K562 (cell line): Measurements from ENCODE around the gene LSM12. TPM values are rescaled to one million over a fixed set of nuclear protein-coding genes. Genes with fewer than 3 reads are reported as not detected.

Experiments
- ARID3A ChIP-seq: IDR thresholded peaks from 2 replicates; pipeline ENCODE4 v1.6.1; 2012; ENCODE audit warnings: low read depth, low read length, improper control_type of control experiment, borderline replicate concordance
- ARNT ChIP-seq, 2 experiments: fragments of 450-650 bp; IDR thresholded peaks; 2 replicates each; pipeline ENCODE4 v1.6.1; 2016; ENCODE audit warnings: mild to moderate bottlenecking in 1 of 2
- CBX8 ChIP-seq: fragments of 200-600 bp; sonication (generic); IDR thresholded peaks from 2 replicates; pipeline ENCODE4 v1.6.1; 2012; ENCODE audit warnings: borderline replicate concordance, mixed run types, low read depth, mild to moderate bottlenecking, moderate library complexity, mixed read lengths, low read length, control low read depth, inconsistent platforms; ENCODE audit not compliant: poor library complexity, severe bottlenecking; ENCODE audit errors: extremely low read depth
- CHD4 ChIP-seq: fragments of 200-600 bp; sonication (generic); IDR thresholded peaks from 3 replicates; pipeline ENCODE4 v1.6.1; 2012; ENCODE audit warnings: low read depth, mild to moderate bottlenecking, mixed read lengths, low read length, inconsistent platforms; ENCODE audit not compliant: insufficient read depth, insufficient replicate concordance, poor library complexity, severe bottlenecking
- CXXC5 ChIP-seq: fragments of 250-450 bp; sonication (Bioruptor Pico); IDR thresholded peaks from 2 replicates; pipeline ENCODE4 v1.8.0; 2022; ENCODE audit warnings: inconsistent platforms, mild to moderate bottlenecking, moderate library complexity
- HNRNPLL ChIP-seq: fragments of 200-400 bp; formaldehyde crosslinking; IDR thresholded peaks from 2 replicates; pipeline ENCODE4 v1.6.1; 2017; ENCODE audit warnings: low read length, low read depth, mild to moderate bottlenecking; ENCODE audit not compliant: poor library complexity, severe bottlenecking
- ID3 ChIP-seq, 2 experiments: fragments of 250-450 bp in 1 of 2; fragments of 450-650 bp in 1 of 2; sonication (Bioruptor Pico) in 1 of 2; IDR thresholded peaks; 2 replicates each; pipeline versions ENCODE4 v1.6.1 to v1.8.0; 2016 to 2021; ENCODE audit warnings: mild to moderate bottlenecking in 2 of 2, moderate library complexity in 2 of 2, missing compliant biosample characterization in 1 of 2, missing genetic modification characterization in 1 of 2
- ILK ChIP-seq: fragments of 450-650 bp; IDR thresholded peaks from 2 replicates; pipeline ENCODE4 v1.6.1; 2016; ENCODE audit warnings: missing genetic modification characterization, low read depth, mild to moderate bottlenecking, missing compliant biosample characterization, moderate library complexity, borderline replicate concordance
- L3MBTL2 ChIP-seq: fragments of 450-650 bp; IDR thresholded peaks from 2 replicates; pipeline ENCODE4 v1.6.1; 2016; ENCODE audit warnings: mild to moderate bottlenecking, moderate library complexity
- MED1 ChIP-seq: sonication (generic); formaldehyde crosslinking; IDR thresholded peaks from 2 replicates; pipeline ENCODE4 v1.8.1; 2023; ENCODE audit warnings: missing genetic modification reagents, borderline replicate concordance
- NFIC ChIP-seq: fragments of 450-650 bp; IDR thresholded peaks from 2 replicates; pipeline ENCODE4 v1.6.1; 2017; ENCODE audit warnings: mild to moderate bottlenecking, inconsistent platforms
- NONO ChIP-seq, 2 experiments: fragments of 200-400 bp in 1 of 2; fragments of 450-650 bp in 1 of 2; formaldehyde crosslinking in 1 of 2; IDR thresholded peaks; 2 replicates each; pipeline ENCODE4 v1.6.1; 2017; ENCODE audit warnings: low read depth in 2 of 2, mild to moderate bottlenecking in 2 of 2, moderate library complexity in 2 of 2, low read length in 1 of 2
- RBM22 ChIP-seq: fragments of 200-400 bp; formaldehyde crosslinking; IDR thresholded peaks from 2 replicates; pipeline ENCODE4 v1.6.1; 2018; ENCODE audit warnings: low read length, low read depth; ENCODE audit not compliant: poor library complexity, severe bottlenecking
- RFX7 ChIP-seq: fragments of 250-450 bp; sonication (Bioruptor Pico); IDR thresholded peaks from 2 replicates; pipeline ENCODE4 v1.5.1; 2021; ENCODE audit warnings: mild to moderate bottlenecking
- SIN3B ChIP-seq: fragments of 450-650 bp; IDR thresholded peaks from 2 replicates; pipeline ENCODE4 v1.6.1; 2017; ENCODE audit warnings: low read depth, mild to moderate bottlenecking, moderate library complexity
- SOX6 ChIP-seq: fragments of 450-650 bp; IDR thresholded peaks from 2 replicates; pipeline ENCODE4 v1.6.1; 2014; ENCODE audit warnings: mild to moderate bottlenecking
- SP2 ChIP-seq: IDR thresholded peaks from 2 replicates; pipeline ENCODE4 v1.6.1; 2011; ENCODE audit warnings: mild to moderate bottlenecking, low read depth, low read length, moderate library complexity; ENCODE audit not compliant: poor library complexity, severe bottlenecking; ENCODE audit errors: extremely low read depth
- U2AF2 ChIP-seq: fragments of 200-400 bp; formaldehyde crosslinking; optimal IDR thresholded peaks from 2 replicates; pipeline ENCODE3; 2017; ENCODE audit warnings: low read depth, mild to moderate bottlenecking, low read length
- ZBTB1 ChIP-seq: sonication (generic); formaldehyde crosslinking; IDR thresholded peaks from 2 replicates; pipeline ENCODE4 v1.8.1; 2023; ENCODE audit warnings: missing genetic modification reagents, low read depth, mild to moderate bottlenecking, borderline replicate concordance
- ZBTB8A ChIP-seq: fragments of 450-650 bp; IDR thresholded peaks from 2 replicates; pipeline ENCODE4 v1.6.1; 2018; ENCODE audit warnings: mild to moderate bottlenecking, moderate library complexity; ENCODE audit not compliant: partially characterized antibody
- ZFP30 ChIP-seq: fragments of 250-450 bp; sonication (Bioruptor Pico); IDR thresholded peaks from 2 replicates; pipeline ENCODE4 v1.8.0; 2022; ENCODE audit warnings: moderate library complexity, mild to moderate bottlenecking, inconsistent platforms, borderline replicate concordance
- ZNF174 ChIP-seq: fragments of 250-450 bp; sonication (Bioruptor Pico); IDR thresholded peaks from 2 replicates; pipeline ENCODE4 v1.4.0; 2020; ENCODE audit warnings: mild to moderate bottlenecking
- ZNF184 ChIP-seq: sonication (generic); formaldehyde crosslinking; IDR thresholded peaks from 2 replicates; pipeline ENCODE4 v1.5.0; 2020; ENCODE audit warnings: missing genetic modification reagents
- ZSCAN29 ChIP-seq: fragments of 450-650 bp; IDR thresholded peaks from 2 replicates; pipeline ENCODE4 v1.6.1; 2017
- polyA plus RNA-seq, 8 experiments: library from polyadenylated mRNA; depleted of rRNA in 4 of 8; stranded (reverse) in 5 of 8; unstranded in 3 of 8; fragments of >200 nt; fragmentation: Nextera tagmentation in 2 of 8; fragmentation: Illumina TruSeq in 1 of 8; extraction: Ambion mirVana in 2 of 8; extraction: Trizol in 1 of 8; gene quantifications; 2 replicates each; pipeline versions ENCODE4 v1.2.1 to v1.2.3, GENCODE V29; 2011 to 2014; ENCODE audit warnings: inconsistent platforms in 1 of 8, missing spikeins in 1 of 8
- total RNA-seq, 7 experiments: library from RNA; depleted of rRNA in 6 of 7; stranded (reverse); fragments of >200 nt in 6 of 7; fragmentation: Illumina TruSeq in 2 of 7; extraction: Trizol in 2 of 7; gene quantifications; 2 replicates each; pipeline versions ENCODE4 v1.2.1 to v1.2.3, GENCODE V29; 2011 to 2021; ENCODE audit warnings: low replicate concordance in 1 of 7

The LSM12 gene
- total and polyA plus RNA-seq, 9 of the 15 experiments (the other 6 are each of a cell fraction or from before 2014, with no cell fraction given), result 53.0 to 258 (median 89.3) TPM

- TF ChIP-seq ARID3A (no peak), ZSCAN29 (no peak), ILK (tag) (no peak), CBX8 (no peak), ZFP30 (CRISPR knock-in tag) (no peak), MED1 (CRISPR knock-in tag) (no peak), RBM22 (peak; percentile 36), RFX7 (CRISPR knock-in tag) (no peak), L3MBTL2 (peak; percentile 60), SIN3B (peak; percentile 54; the same call in 1 of the 2 replicates), NFIC (0 out of 2 replicates have a peak, but pooled peaks have one; percentile 21), ARNT (IDR thresholded peaks at IDR 0.05) (no peak), ZNF184 (CRISPR knock-in tag) (no peak), U2AF2 (no peak), NONO (IDR thresholded peaks at IDR 0.05; ENCODE audit: low read depth in 2 of 2, low read length in 1 of 2) (0 out of 4 replicates have a peak, but pooled peaks of 1 of the 2 experiments have one; percentile 33), ZBTB1 (CRISPR knock-in tag) (no peak), SP2 (no peak), CXXC5 (CRISPR knock-in tag) (peak; percentile 94), CHD4 (no peak), HNRNPLL (peak; percentile 59), ZBTB8A (no peak), SOX6 (no peak), ID3 (CRISPR knock-in tag; IDR thresholded peaks at IDR 0.05) (no peak), ID3 (tag; IDR thresholded peaks at IDR 0.05) (0 out of 2 replicates have a peak, but pooled peaks have one; percentile 36), ZNF174 (CRISPR knock-in tag) (no peak)
Observed at GRCh38 chr17:44066204-44066930, at the start of gene LSM12 (continued).
